ENCODE data around the gene GRAP2. TPM values are rescaled to one million over a fixed set of nuclear protein-coding genes. Genes with fewer than 3 reads are reported as not detected.
A peak's percentile ranks its signal among the peaks of the same experiment; 100 is the strongest.

GRAP2 gene
- total RNA-seq, 1 donor from 2014 or later, result 1.2 TPM

GRCh38 chr22:39917776-39918495 lies 17.1 kb downstream of the GRAP2 start:
- intact Hi-C loops (cut with micrococcal nuclease), result no loop called here
- no peak for ATAC-seq

GRCh38 chr22:39920134-39920743 lies 19.4 kb downstream of the GRAP2 start:
- DNase-seq (no peak), ATAC-seq (no peak)

More at GRCh38 chr22:39917776-39918495, 17.1 kb downstream of the GRAP2 start:
- no peak for DNase-seq

GRCh38 chr22:39923696-39924095 lies 22.8 kb downstream of the GRAP2 start:
- ATAC-seq (no peak), DNase-seq (no peak)
- intact Hi-C loops (cut with micrococcal nuclease), result no loop called here

More at GRCh38 chr22:39920134-39920743, 19.4 kb downstream of the GRAP2 start:
- intact Hi-C loops (cut with micrococcal nuclease), result no loop called here

GRCh38 chr22:39924286-39924685 lies 23.4 kb downstream of the GRAP2 start:
- no peak for DNase-seq
- intact Hi-C loops (cut with micrococcal nuclease), result no loop called here
- ATAC-seq, result no peak

GRCh38 chr22:39925273-39925672 lies 24.4 kb downstream of the GRAP2 start:
- DNase-seq (no peak), ATAC-seq (no peak)
- intact Hi-C loops (cut with micrococcal nuclease), result no loop called here

- intact Hi-C loops (cut with micrococcal nuclease), result no loop called here
- ATAC-seq, result no peak
These were observed 25.2 kb downstream of the GRAP2 start for GRCh38 chr22:39925909-39926679.

GRCh38 chr22:39926753-39927152 lies 25.9 kb downstream of the GRAP2 start:
- ATAC-seq (no peak), DNase-seq (no peak)
- intact Hi-C loops (cut with micrococcal nuclease), result no loop called here

More at GRCh38 chr22:39925909-39926679, 25.2 kb downstream of the GRAP2 start:
- no peak for DNase-seq

GRCh38 chr22:39927544-39927943 lies 26.7 kb downstream of the GRAP2 start:
- ATAC-seq (no peak), DNase-seq (no peak)
- intact Hi-C loops (cut with micrococcal nuclease), result no loop called here

GRCh38 chr22:39928536-39929520 lies 27.9 kb downstream of the GRAP2 start:
- intact Hi-C loops (cut with micrococcal nuclease), result no loop called here
- DNase-seq, result no peak
- no peak for ATAC-seq

GRCh38 chr22:39931251-39931650 lies 30.4 kb downstream of the GRAP2 start:
- intact Hi-C loops (cut with micrococcal nuclease), result no loop called here
- ATAC-seq (no peak), DNase-seq (no peak)

- DNase-seq (no peak), ATAC-seq (no peak)
- intact Hi-C loops (cut with micrococcal nuclease), result no loop called here
These were observed 31.3 kb downstream of the GRAP2 start for GRCh38 chr22:39932166-39932565.

GRCh38 chr22:39932918-39933649 lies 32.2 kb downstream of the GRAP2 start:
- DNase-seq (peak; percentile 34), ATAC-seq (no peak)
- intact Hi-C loops (cut with micrococcal nuclease), result no loop called here

GRCh38 chr22:39933741-39934140 lies 32.9 kb downstream of the GRAP2 start:
- DNase-seq (no peak), ATAC-seq (no peak)
- intact Hi-C loops (cut with micrococcal nuclease), result no loop called here

- intact Hi-C loops (cut with micrococcal nuclease), result no loop called here
- ATAC-seq, result no peak
These were observed 34.2 kb downstream of the GRAP2 start for GRCh38 chr22:39935116-39935515.

GRCh38 chr22:39935612-39936011 lies 34.7 kb downstream of the GRAP2 start:
- DNase-seq (no peak), ATAC-seq (no peak)
- intact Hi-C loops (cut with micrococcal nuclease), result no loop called here

More at GRCh38 chr22:39935116-39935515, 34.2 kb downstream of the GRAP2 start:
- DNase-seq, result no peak

- ATAC-seq (no peak), DNase-seq (no peak)
- intact Hi-C loops (cut with micrococcal nuclease), result no loop called here
These were observed 35.8 kb downstream of the GRAP2 start for GRCh38 chr22:39936523-39937145.

- ATAC-seq (no peak), DNase-seq (no peak)
- intact Hi-C loops (cut with micrococcal nuclease), result no loop called here
These were observed 37.0 kb downstream of the GRAP2 start for GRCh38 chr22:39937906-39938305.

Measured in left ventricle myocardium superior (tissue), 1 donor.